HepG2 (cell line): Measurements from ENCODE around the gene HBS1L. TPM values are rescaled to one million over a fixed set of nuclear protein-coding genes. Genes with fewer than 3 reads are reported as not detected.
A peak's percentile ranks its signal among the peaks of the same experiment; 100 is the strongest.

ENCODE experiments used
- FOXJ3 ChIP-seq: sonication (generic); formaldehyde crosslinking; IDR thresholded peaks from 2 replicates; pipeline ENCODE4 v1.4.0; 2020; ENCODE audit warnings: missing genetic modification reagents, mild to moderate bottlenecking, borderline replicate concordance
- GABPA ChIP-seq, 2 experiments: IDR thresholded peaks; 2 replicates each; pipeline ENCODE4 v1.6.1; 2011 to 2016; ENCODE audit warnings: low read depth in 2 of 2, low read length in 1 of 2, missing biosample characterization in 1 of 2, missing genetic modification characterization in 1 of 2
- GATAD2A ChIP-seq: IDR thresholded peaks from 2 replicates; pipeline ENCODE4 v1.6.1; 2016
- HNF4G ChIP-seq, 2 experiments: sonication (generic) in 1 of 2; formaldehyde crosslinking in 1 of 2; IDR thresholded peaks; 2 replicates each; pipeline versions ENCODE4 v1.4.0 to v1.6.1; 2011 to 2020; ENCODE audit warnings: borderline replicate concordance in 2 of 2, low read depth in 2 of 2, mild to moderate bottlenecking in 2 of 2, low read length in 1 of 2, missing genetic modification reagents in 1 of 2, moderate library complexity in 1 of 2
- HNRNPLL ChIP-seq: fragments of 200-400 bp; formaldehyde crosslinking; IDR thresholded peaks from 2 replicates; pipeline ENCODE4 v1.6.1; 2017; ENCODE audit warnings: mild to moderate bottlenecking, low read depth, low read length; ENCODE audit not compliant: poor library complexity, severe bottlenecking
- MIXL1 ChIP-seq: IDR thresholded peaks from 2 replicates; pipeline ENCODE4 v1.6.1; 2016
- RAD51 ChIP-seq: fragments of 450-650 bp; IDR thresholded peaks from 2 replicates; pipeline ENCODE4 v1.6.1; 2016; ENCODE audit warnings: borderline replicate concordance
- TCF12 ChIP-seq, 2 experiments: fragments of 450-650 bp in 1 of 2; sonication (generic) in 1 of 2; formaldehyde crosslinking in 1 of 2; IDR thresholded peaks; 2 replicates each; pipeline versions ENCODE4 v1.6.1 to v1.8.0; 2017 to 2022; ENCODE audit warnings: antibody characterized with exemption in 1 of 2, mild to moderate bottlenecking in 1 of 2, missing genetic modification reagents in 1 of 2, moderate library complexity in 1 of 2
- XBP1 ChIP-seq: sonication (generic); formaldehyde crosslinking; IDR thresholded peaks from 2 replicates; pipeline ENCODE4 v1.5.0; 2020; ENCODE audit warnings: missing genetic modification reagents
- ZFP90 ChIP-seq: sonication (generic); formaldehyde crosslinking; IDR thresholded peaks from 2 replicates; pipeline ENCODE4 v1.8.0; 2022; ENCODE audit warnings: missing genetic modification reagents, mild to moderate bottlenecking, inconsistent platforms, borderline replicate concordance
- ZFY ChIP-seq: sonication (generic); formaldehyde crosslinking; IDR thresholded peaks from 2 replicates; pipeline ENCODE4 v1.4.0; 2020; ENCODE audit warnings: missing genetic modification reagents
- ZNF180 ChIP-seq: sonication (generic); formaldehyde crosslinking; IDR thresholded peaks from 2 replicates; pipeline ENCODE4 v1.4.0; 2020; ENCODE audit warnings: low read depth, missing genetic modification reagents, borderline replicate concordance
- ZNF234 ChIP-seq: sonication (generic); formaldehyde crosslinking; conservative IDR thresholded peaks from 2 replicates; pipeline ENCODE4 v1.5.1; 2020; ENCODE audit warnings: mild to moderate bottlenecking, missing genetic modification reagents
- ZNF432 ChIP-seq: sonication (generic); formaldehyde crosslinking; IDR thresholded peaks from 2 replicates; pipeline ENCODE4 v1.5.0; 2020; ENCODE audit warnings: missing genetic modification reagents, mild to moderate bottlenecking, borderline replicate concordance
- ZNF672 ChIP-seq: sonication (generic); formaldehyde crosslinking; IDR thresholded peaks from 2 replicates; pipeline ENCODE4 v1.8.1; 2022; ENCODE audit warnings: missing genetic modification reagents
- polyA plus RNA-seq, 8 experiments: library from polyadenylated mRNA; depleted of rRNA in 3 of 8; stranded (reverse) in 7 of 8; unstranded in 1 of 8; fragments of >200 nt; fragmentation: Illumina TruSeq in 4 of 8; extraction: Trizol in 4 of 8; gene quantifications; 2 replicates each; pipeline versions ENCODE4 v1.2.1 to v1.2.3, GENCODE V29; 2011 to 2016; ENCODE audit warnings: low read depth in 4 of 8, missing spikeins in 1 of 8, mixed read lengths in 1 of 8; ENCODE audit not compliant: insufficient read depth in 1 of 8
- total RNA-seq, 5 experiments: library from RNA; depleted of rRNA; stranded (reverse); fragments of >200 nt; fragmentation: Illumina TruSeq; extraction: Trizol; gene quantifications; 2 replicates each; pipeline ENCODE4 v1.2.3, GENCODE V29; 2016; ENCODE audit warnings: low read depth in 1 of 5
- TF ChIP-seq, protein P1 (sequence below): IDR thresholded peaks from 2 replicates; pipeline ENCODE4 v1.6.1; 2016; ENCODE audit warnings: missing genetic modification reagents, missing compliant biosample characterization
- TF ChIP-seq, protein P2 (sequence below): IDR thresholded peaks from 2 replicates; pipeline ENCODE4 v1.6.1; 2016
- TF ChIP-seq, protein P3 (sequence below): sonication (generic); formaldehyde crosslinking; IDR thresholded peaks from 2 replicates; pipeline ENCODE4 v1.5.0; 2020; ENCODE audit warnings: mild to moderate bottlenecking, missing genetic modification reagents, borderline replicate concordance
- TF ChIP-seq, protein P4 (sequence below): sonication (generic); formaldehyde crosslinking; IDR thresholded peaks from 2 replicates; pipeline ENCODE4 v1.4.0; 2020; ENCODE audit warnings: mild to moderate bottlenecking, missing genetic modification reagents
- TF ChIP-seq, protein P5 (sequence below): IDR thresholded peaks from 2 replicates; pipeline ENCODE4 v1.6.1; 2016; ENCODE audit warnings: missing compliant biosample characterization, missing genetic modification reagents, borderline replicate concordance
- TF ChIP-seq, protein P6 (sequence below): sonication (generic); formaldehyde crosslinking; IDR thresholded peaks from 2 replicates; pipeline ENCODE4 v1.8.0; 2022; ENCODE audit warnings: missing genetic modification reagents, mild to moderate bottlenecking, borderline replicate concordance

The HBS1L gene
- total and polyA plus RNA-seq, 2 of the 13 experiments (the other 11 are each of a cell fraction or from before 2014, with no cell fraction given): 44.1 to 138 TPM

DNA sequence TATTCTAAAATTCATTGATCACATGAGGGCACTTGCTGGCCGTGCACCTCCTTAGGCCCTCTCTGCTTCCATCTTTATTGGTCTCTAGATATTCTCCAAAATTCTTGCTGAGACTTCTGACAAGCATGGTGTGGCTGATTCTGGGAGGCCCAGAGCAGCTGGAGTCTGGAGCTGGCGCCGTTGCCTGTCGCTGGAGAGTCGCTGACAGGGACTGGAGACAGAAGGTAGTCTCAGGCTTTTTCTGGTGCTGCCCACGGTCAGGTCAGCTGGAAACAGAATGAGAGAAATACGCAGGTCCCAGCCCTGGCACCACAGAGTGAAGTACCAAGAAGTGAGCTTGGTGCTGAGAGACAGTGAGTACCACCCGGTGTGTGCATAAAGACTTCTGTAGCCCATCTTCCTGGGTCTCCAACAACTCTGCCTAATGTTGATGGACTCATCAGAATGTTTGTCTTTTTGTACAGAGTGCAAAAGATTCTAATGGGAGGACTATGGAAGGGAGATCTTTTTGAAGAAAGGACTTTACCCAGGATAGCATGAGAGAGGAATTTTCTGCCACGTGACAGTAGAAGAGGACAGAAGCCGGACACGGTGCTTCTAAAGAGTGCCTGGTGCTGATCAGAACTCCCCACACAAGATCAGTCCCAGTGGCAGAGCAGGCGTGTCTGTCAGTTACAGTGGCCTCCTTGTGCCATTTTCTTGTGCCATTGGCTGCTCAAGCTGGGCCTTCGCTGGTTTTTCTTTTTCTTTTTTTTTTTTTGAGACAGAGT, 102.9 kb downstream of the HBS1L start (continued):
- TF ChIP-seq ZNF432 (CRISPR knock-in tag): no peak
- TF ChIP-seq ZFY (CRISPR knock-in tag): no peak
- peak; percentile 71 for TF ChIP-seq HNF4G (IDR thresholded peaks at IDR 0.05; ENCODE audit: borderline replicate concordance, low read depth, low read length)
- TF ChIP-seq HNF4G (CRISPR knock-in tag; IDR thresholded peaks at IDR 0.05; ENCODE audit: borderline replicate concordance, low read depth): no peak
- no peak for TF ChIP-seq RAD51
- TF ChIP-seq ZNF180: no peak
- no peak for TF ChIP-seq ZFP90 (CRISPR knock-in tag)
- TF ChIP-seq GATAD2A: 0 out of 2 replicates have a peak, but pooled peaks have one; percentile 22
- TF ChIP-seq FOXJ3: peak; percentile 40; the same call in 1 of the 2 replicates
- TF ChIP-seq, protein P1, sequence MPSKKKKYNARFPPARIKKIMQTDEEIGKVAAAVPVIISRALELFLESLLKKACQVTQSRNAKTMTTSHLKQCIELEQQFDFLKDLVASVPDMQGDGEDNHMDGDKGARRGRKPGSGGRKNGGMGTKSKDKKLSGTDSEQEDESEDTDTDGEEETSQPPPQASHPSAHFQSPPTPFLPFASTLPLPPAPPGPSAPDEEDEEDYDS (CRISPR knock-in tag): 0 out of 2 replicates have a peak, but pooled peaks have one; percentile 22
- peak; percentile 15; the same call in 1 of the 2 replicates for TF ChIP-seq MIXL1
- TF ChIP-seq, protein P2, sequence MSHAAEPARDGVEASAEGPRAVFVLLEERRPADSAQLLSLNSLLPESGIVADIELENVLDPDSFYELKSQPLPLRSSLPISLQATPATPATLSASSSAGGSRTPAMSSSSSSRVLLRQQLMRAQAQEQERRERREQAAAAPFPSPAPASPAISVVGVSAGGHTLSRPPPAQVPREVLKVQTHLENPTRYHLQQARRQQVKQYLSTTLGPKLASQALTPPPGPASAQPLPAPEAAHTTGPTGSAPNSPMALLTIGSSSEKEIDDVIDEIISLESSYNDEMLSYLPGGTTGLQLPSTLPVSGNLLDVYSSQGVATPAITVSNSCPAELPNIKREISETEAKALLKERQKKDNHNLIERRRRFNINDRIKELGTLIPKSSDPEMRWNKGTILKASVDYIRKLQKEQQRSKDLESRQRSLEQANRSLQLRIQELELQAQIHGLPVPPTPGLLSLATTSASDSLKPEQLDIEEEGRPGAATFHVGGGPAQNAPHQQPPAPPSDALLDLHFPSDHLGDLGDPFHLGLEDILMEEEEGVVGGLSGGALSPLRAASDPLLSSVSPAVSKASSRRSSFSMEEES: peak; percentile 65; the same call in 1 of the 2 replicates
- no peak for TF ChIP-seq HNRNPLL
- TF ChIP-seq GABPA (IDR thresholded peaks at IDR 0.05; ENCODE audit: low read depth, low read length): no peak
- TF ChIP-seq GABPA (CRISPR knock-in tag; IDR thresholded peaks at IDR 0.05; ENCODE audit: low read depth): no peak
- no peak for TF ChIP-seq TCF12 (IDR thresholded peaks at IDR 0.05)
- no peak for TF ChIP-seq TCF12 (CRISPR knock-in tag; IDR thresholded peaks at IDR 0.05)
- TF ChIP-seq, protein P3, sequence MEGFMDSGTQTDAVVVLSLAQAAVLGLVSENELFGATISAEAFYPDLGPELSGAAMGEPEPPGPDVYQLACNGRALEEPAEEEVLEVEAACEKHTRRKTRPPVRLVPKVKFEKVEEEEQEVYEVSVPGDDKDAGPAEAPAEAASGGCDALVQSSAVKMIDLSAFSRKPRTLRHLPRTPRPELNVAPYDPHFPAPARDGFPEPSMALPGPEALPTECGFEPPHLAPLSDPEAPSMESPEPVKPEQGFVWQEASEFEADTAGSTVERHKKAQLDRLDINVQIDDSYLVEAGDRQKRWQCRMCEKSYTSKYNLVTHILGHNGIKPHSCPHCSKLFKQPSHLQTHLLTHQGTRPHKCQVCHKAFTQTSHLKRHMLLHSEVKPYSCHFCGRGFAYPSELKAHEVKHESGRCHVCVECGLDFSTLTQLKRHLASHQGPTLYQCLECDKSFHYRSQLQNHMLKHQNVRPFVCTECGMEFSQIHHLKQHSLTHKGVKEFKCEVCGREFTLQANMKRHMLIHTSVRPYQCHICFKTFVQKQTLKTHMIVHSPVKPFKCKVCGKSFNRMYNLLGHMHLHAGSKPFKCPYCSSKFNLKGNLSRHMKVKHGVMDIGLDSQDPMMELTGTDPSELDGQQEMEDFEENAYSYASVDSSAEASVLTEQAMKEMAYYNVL (CRISPR knock-in tag): no peak
- no peak for TF ChIP-seq ZNF672 (CRISPR knock-in tag)
- TF ChIP-seq XBP1 (CRISPR knock-in tag): no peak
- TF ChIP-seq, protein P4, sequence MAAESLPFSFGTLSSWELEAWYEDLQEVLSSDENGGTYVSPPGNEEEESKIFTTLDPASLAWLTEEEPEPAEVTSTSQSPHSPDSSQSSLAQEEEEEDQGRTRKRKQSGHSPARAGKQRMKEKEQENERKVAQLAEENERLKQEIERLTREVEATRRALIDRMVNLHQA (CRISPR knock-in tag): no peak
- no peak for TF ChIP-seq ZNF234 (CRISPR knock-in tag)
- TF ChIP-seq, protein P5, sequence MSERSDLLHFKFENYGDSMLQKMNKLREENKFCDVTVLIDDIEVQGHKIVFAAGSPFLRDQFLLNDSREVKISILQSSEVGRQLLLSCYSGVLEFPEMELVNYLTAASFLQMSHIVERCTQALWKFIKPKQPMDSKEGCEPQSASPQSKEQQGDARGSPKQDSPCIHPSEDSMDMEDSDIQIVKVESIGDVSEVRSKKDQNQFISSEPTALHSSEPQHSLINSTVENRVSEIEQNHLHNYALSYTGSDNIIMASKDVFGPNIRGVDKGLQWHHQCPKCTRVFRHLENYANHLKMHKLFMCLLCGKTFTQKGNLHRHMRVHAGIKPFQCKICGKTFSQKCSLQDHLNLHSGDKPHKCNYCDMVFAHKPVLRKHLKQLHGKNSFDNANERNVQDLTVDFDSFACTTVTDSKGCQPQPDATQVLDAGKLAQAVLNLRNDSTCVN (CRISPR knock-in tag): no peak
- TF ChIP-seq, protein P6, sequence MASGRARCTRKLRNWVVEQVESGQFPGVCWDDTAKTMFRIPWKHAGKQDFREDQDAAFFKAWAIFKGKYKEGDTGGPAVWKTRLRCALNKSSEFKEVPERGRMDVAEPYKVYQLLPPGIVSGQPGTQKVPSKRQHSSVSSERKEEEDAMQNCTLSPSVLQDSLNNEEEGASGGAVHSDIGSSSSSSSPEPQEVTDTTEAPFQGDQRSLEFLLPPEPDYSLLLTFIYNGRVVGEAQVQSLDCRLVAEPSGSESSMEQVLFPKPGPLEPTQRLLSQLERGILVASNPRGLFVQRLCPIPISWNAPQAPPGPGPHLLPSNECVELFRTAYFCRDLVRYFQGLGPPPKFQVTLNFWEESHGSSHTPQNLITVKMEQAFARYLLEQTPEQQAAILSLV (CRISPR knock-in tag): no peak
